Measurements from ENCODE around the gene ABCC1.

Gene ABCC1

GRCh38 chr16:16164243-16164642, 214.8 kb downstream of the ABCC1 start:
- Histone ChIP-seq H3K9me3 (ENCODE audit: insufficient read depth, low read length, severe bottlenecking) (peaks cover 10% of the 10 kb centered on the region), H3K36me3 (ENCODE audit: insufficient read depth, low read length) (no peaks in the 10 kb centered on the region), H3K79me2 (ENCODE audit: insufficient read depth, low read length) (no peaks in the 10 kb centered on the region), H3K27me3 (ENCODE audit: insufficient read depth, low read length, poor library complexity) (no peaks in the 10 kb centered on the region), H3K4me2 (ENCODE audit: insufficient read depth, low read length) (no peak overlapping the region), H3K9ac (ENCODE audit: low read depth, low read length) (no peak overlapping the region), H2AFZ (ENCODE audit: low read depth, low read length) (no peak overlapping the region), H3K27ac (ENCODE audit: low read length) (peak overlapping the region; percentile 39; the same call in 1 of the 2 replicates), H4K20me1 (ENCODE audit: insufficient read depth, low read length) (no peaks in the 10 kb centered on the region), H3K4me3 (ENCODE audit: low read depth in 1 of 2, low read length in 2 of 2) (no peak overlapping the region), H3K4me1 (ENCODE audit: insufficient read depth, low read length) (peaks cover 19% of the 10 kb centered on the region; the same call in 1 of the 2 replicates)
- DNase-seq: no peak
- ATAC-seq (ENCODE audit: insufficient read depth, low read depth): no peak
- no peak for TF ChIP-seq EZH2 (IDR thresholded peaks at IDR 0.05; ENCODE audit: borderline replicate concordance, low read depth, low read length, severe bottlenecking)
- no peak for TF ChIP-seq CTCF (IDR thresholded peaks at IDR 0.05; ENCODE audit: borderline replicate concordance, extremely low read depth, low read length, poor library complexity, severe bottlenecking)

- H3K4me2 ChIP-seq (ENCODE audit: insufficient read depth, low read length): no peak overlapping the region
- H3K79me2 ChIP-seq (ENCODE audit: insufficient read depth, low read length): no peaks in the 10 kb centered on the region
- TF ChIP-seq EZH2 (IDR thresholded peaks at IDR 0.05; ENCODE audit: borderline replicate concordance, low read depth, low read length, severe bottlenecking) (no peak), CTCF (IDR thresholded peaks at IDR 0.05; ENCODE audit: borderline replicate concordance, extremely low read depth, low read length, poor library complexity, severe bottlenecking) (no peak)
- peaks cover 19% of the 10 kb centered on the region; the same call in 1 of the 2 replicates for H3K4me1 ChIP-seq (ENCODE audit: insufficient read depth, low read length)
- H3K4me3 ChIP-seq (ENCODE audit: low read depth in 1 of 2, low read length in 2 of 2): no peak overlapping the region
- H3K27ac ChIP-seq (ENCODE audit: low read length): no peak overlapping the region
- no peaks in the 10 kb centered on the region for H4K20me1 ChIP-seq (ENCODE audit: insufficient read depth, low read length)
- no peak overlapping the region for H2AFZ ChIP-seq (ENCODE audit: low read depth, low read length)
- H3K9ac ChIP-seq (ENCODE audit: low read depth, low read length): no peak overlapping the region
- no peak for ATAC-seq (ENCODE audit: insufficient read depth, low read depth)
- no peaks in the 10 kb centered on the region for H3K36me3 ChIP-seq (ENCODE audit: insufficient read depth, low read length)
- H3K9me3 ChIP-seq (ENCODE audit: insufficient read depth, low read length, severe bottlenecking): no peaks in the 10 kb centered on the region
- no peak for DNase-seq
- no peaks in the 10 kb centered on the region for H3K27me3 ChIP-seq (ENCODE audit: insufficient read depth, low read length, poor library complexity)
Measured at GRCh38 chr16:16166085-16166484, 216.7 kb downstream of the ABCC1 start.

GRCh38 chr16:16166949-16167348, 217.5 kb downstream of the ABCC1 start:
- Histone ChIP-seq H3K27ac (ENCODE audit: low read length) (no peak overlapping the region), H3K36me3 (ENCODE audit: insufficient read depth, low read length) (no peaks in the 10 kb centered on the region), H2AFZ (ENCODE audit: low read depth, low read length) (no peak overlapping the region), H3K4me2 (ENCODE audit: insufficient read depth, low read length) (no peak overlapping the region), H3K9me3 (ENCODE audit: insufficient read depth, low read length, severe bottlenecking) (no peaks in the 10 kb centered on the region), H3K4me1 (ENCODE audit: insufficient read depth, low read length) (peaks cover 19% of the 10 kb centered on the region; the same call in 1 of the 2 replicates), H3K79me2 (ENCODE audit: insufficient read depth, low read length) (no peaks in the 10 kb centered on the region), H3K4me3 (ENCODE audit: low read depth in 1 of 2, low read length in 2 of 2) (no peak overlapping the region), H3K27me3 (ENCODE audit: insufficient read depth, low read length, poor library complexity) (no peaks in the 10 kb centered on the region), H4K20me1 (ENCODE audit: insufficient read depth, low read length) (no peaks in the 10 kb centered on the region), H3K9ac (ENCODE audit: low read depth, low read length) (no peak overlapping the region)
- ATAC-seq (ENCODE audit: insufficient read depth, low read depth) (no peak), DNase-seq (no peak)
- TF ChIP-seq CTCF (IDR thresholded peaks at IDR 0.05; ENCODE audit: borderline replicate concordance, extremely low read depth, low read length, poor library complexity, severe bottlenecking): no peak
- TF ChIP-seq EZH2 (IDR thresholded peaks at IDR 0.05; ENCODE audit: borderline replicate concordance, low read depth, low read length, severe bottlenecking): no peak

- no peak for ATAC-seq (ENCODE audit: insufficient read depth, low read depth)
- H2AFZ ChIP-seq (ENCODE audit: low read depth, low read length): no peak overlapping the region
- H3K27me3 ChIP-seq (ENCODE audit: insufficient read depth, low read length, poor library complexity): no peaks in the 10 kb centered on the region
- TF ChIP-seq EZH2 (IDR thresholded peaks at IDR 0.05; ENCODE audit: borderline replicate concordance, low read depth, low read length, severe bottlenecking): no peak
- no peak for TF ChIP-seq CTCF (IDR thresholded peaks at IDR 0.05; ENCODE audit: borderline replicate concordance, extremely low read depth, low read length, poor library complexity, severe bottlenecking)
- H3K9me3 ChIP-seq (ENCODE audit: insufficient read depth, low read length, severe bottlenecking): no peaks in the 10 kb centered on the region
- DNase-seq: no peak
- no peaks in the 10 kb centered on the region for H3K79me2 ChIP-seq (ENCODE audit: insufficient read depth, low read length)
- H3K4me3 ChIP-seq (ENCODE audit: low read depth in 1 of 2, low read length in 2 of 2): no peak overlapping the region
- H3K36me3 ChIP-seq (ENCODE audit: insufficient read depth, low read length): no peaks in the 10 kb centered on the region
- peaks cover 14% of the 10 kb centered on the region; the same call in 1 of the 2 replicates for H3K4me1 ChIP-seq (ENCODE audit: insufficient read depth, low read length)
- H3K4me2 ChIP-seq (ENCODE audit: insufficient read depth, low read length): no peak overlapping the region
- no peak overlapping the region for H3K27ac ChIP-seq (ENCODE audit: low read length)
- H4K20me1 ChIP-seq (ENCODE audit: insufficient read depth, low read length): no peaks in the 10 kb centered on the region
- no peak overlapping the region for H3K9ac ChIP-seq (ENCODE audit: low read depth, low read length)
Measured at GRCh38 chr16:16167927-16168326, 218.5 kb downstream of the ABCC1 start.

All from DND-41 (cell line).